ENCODE data around the gene UVSSA.

UVSSA gene

DNA sequence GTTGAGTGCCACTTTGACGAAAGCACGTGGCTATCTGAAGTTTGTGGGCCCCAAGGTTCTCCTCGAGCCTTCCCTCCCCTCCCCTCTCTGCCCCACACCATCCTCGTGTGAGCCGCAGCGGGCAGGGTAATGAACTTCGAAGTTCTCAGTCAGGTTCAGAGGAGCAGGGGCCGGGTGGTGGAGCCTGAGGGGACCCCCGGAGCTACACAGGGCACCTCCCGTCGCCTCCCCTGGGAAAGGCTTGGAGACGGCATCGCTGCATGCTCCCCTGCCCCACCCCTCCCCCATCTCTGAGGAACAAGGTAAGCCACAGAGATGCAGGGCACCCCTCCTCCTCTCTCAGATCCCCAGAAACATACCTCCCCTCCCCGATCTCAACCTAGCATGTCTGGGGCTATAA lies 62.1 kb downstream of the UVSSA start:
- TF ChIP-seq, protein P1, sequence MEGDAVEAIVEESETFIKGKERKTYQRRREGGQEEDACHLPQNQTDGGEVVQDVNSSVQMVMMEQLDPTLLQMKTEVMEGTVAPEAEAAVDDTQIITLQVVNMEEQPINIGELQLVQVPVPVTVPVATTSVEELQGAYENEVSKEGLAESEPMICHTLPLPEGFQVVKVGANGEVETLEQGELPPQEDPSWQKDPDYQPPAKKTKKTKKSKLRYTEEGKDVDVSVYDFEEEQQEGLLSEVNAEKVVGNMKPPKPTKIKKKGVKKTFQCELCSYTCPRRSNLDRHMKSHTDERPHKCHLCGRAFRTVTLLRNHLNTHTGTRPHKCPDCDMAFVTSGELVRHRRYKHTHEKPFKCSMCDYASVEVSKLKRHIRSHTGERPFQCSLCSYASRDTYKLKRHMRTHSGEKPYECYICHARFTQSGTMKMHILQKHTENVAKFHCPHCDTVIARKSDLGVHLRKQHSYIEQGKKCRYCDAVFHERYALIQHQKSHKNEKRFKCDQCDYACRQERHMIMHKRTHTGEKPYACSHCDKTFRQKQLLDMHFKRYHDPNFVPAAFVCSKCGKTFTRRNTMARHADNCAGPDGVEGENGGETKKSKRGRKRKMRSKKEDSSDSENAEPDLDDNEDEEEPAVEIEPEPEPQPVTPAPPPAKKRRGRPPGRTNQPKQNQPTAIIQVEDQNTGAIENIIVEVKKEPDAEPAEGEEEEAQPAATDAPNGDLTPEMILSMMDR (IDR thresholded peaks at IDR 0.05; ENCODE audit: control extremely low read depth, extremely low read depth, low read depth, missing control alignments), result no peak
- POLR2A ChIA-PET, result no interaction called here
- no peak for DNase-seq (ENCODE audit: extremely low spot score)
- CTCF ChIA-PET, result no interaction called here

DNA sequence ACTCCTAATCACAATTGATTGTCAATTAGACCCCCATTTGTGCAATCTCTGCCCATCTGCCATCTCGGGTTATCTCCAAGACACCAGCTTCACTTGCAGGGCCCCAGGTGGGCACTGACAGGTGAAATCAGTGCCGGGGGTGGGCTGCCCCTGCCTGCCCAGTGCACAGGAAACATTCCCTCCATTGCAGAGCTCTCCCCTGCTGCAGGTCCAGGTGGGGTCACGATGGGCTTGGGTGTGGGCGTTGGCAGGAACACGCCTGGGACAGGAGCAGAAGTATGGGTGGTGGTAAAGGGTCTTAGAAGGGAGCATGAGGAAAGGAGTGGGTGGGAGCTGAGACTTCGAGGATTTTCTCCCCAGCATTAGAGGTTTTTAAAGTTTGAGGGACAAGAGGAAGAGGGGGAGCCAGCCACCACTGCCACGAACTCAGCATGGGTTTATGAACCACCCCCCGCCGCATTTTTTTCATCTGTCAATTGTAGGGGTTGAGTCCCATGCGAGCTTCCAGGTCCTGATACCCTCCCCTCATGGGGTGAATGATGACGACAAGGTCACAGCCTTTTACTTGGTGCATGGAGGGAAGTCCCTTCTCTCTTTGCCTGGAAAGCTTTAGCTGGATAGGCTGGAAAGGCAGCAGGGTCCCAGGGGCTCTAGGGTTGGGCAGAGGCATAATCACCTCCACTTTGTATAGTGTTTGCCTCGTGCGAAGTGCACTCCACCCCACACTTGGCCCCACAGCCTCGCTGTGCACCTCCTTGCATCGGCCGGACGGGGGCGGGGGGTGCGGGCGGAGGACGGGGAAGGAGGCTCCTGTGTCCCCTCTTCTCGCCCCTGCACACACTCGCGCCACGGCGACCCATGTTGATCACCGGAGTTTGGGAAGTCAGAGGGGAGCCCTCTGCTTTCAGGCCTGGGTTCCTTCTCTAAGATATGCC lies 62.8 kb downstream of the UVSSA start:
- ChIA-PET CTCF (interaction anchor here (0.8 kb wide), 1 partner anchor 284 kb away, joined by 3 read pairs; no protein-coding TSS in a partner anchor), POLR2A (no interaction called here)
- DNase-seq (ENCODE audit: extremely low spot score), result no peak
- TF ChIP-seq, protein P1 (IDR thresholded peaks at IDR 0.05; ENCODE audit: control extremely low read depth, extremely low read depth, low read depth, missing control alignments), result no peak

DNA sequence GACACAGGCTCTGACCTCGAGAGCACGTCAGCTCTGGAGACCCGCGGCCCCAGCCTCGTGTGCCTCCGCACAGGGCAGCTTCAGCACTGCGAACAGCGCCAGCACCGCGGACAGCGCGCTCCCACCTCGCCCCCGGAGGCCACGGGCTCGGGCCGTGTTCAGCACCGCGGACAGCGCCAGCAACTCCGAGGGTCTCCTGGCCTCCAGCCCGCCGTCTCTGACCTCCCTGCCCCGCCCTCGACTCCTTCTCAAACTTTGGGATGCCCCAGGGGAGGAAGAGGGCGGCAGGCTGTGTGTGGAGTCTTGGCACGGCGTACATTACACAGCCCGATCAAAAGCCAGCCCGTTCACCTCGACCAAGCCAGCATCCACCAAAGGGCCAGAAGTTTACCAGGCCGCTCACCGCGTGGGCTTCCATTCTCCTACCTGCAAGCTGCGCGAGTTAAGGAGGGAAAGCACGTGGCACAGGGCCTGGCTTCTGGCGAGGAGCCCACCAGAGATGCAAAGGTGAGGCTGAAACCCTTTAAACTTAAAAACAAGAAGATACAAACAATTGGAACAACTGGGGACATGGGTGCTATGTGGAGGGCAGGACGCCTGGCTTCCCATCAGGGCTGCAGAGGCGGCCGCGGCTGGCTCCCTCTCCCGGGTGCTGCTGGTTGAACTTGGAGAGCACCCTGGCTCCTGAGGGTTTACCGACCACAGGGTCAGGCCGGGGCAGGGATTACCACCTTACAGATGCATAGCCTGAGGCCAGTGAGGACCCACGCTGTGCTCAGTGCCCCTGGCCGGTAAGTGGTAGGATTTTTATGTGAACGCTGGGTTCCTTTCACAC lies 63.7 kb downstream of the UVSSA start:
- no peak for DNase-seq (ENCODE audit: extremely low spot score)
- TF ChIP-seq, protein P1 (IDR thresholded peaks at IDR 0.05; ENCODE audit: control extremely low read depth, extremely low read depth, low read depth, missing control alignments), result no peak
- POLR2A ChIA-PET, result no interaction called here
- CTCF ChIA-PET, result no interaction called here

DNA sequence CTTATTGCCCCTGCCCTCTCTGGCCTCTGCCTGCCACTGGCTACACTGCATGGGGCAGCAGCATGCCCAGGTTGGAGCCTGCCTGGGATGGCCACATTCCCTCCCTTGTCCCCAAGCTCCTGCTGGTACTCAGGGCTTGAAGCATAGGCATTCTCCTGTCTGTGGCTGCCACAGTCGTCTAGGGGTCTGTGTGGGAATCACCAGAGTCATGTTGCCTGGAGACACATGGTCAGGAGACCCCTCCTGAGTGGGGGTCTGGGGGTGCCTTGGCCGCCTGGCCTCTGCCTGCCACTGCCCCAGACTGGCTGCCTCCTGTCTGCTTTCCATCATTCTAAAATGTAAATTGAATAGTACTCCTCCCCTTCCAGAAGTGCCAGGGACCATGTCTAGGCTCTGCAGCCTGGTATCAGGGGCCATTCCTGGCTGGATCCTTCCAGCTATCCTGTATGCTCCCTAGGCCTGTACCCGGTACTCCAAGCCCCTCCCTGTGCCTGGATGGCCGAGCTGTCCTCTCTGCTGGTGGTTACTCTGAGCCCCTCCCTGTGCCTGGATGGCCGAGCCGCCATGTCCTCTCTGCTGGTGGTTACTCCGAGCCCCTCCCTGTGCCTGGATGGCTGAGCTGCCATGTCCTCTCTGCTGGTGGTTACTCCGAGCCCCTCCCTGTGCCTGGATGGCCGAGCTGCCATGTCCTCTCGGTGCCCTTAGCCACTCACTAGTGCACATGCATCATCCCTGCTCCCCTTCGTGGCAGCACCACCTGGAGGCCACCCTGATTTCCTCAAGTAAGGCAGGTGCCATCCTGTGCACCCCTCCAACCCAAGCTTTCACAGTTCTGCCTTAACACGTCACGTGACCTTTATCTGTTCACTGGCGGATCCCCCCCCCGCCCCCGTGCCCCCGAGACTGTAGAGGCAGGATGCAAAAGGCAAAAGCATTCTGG lies 64.7 kb downstream of the UVSSA start:
- TF ChIP-seq, protein P1 (IDR thresholded peaks at IDR 0.05; ENCODE audit: control extremely low read depth, extremely low read depth, low read depth, missing control alignments), result no peak
- ChIA-PET CTCF (interaction anchor here (1.0 kb wide), 1 partner anchor 13 kb away, joined by 3 read pairs; no protein-coding TSS in a partner anchor), POLR2A (no interaction called here)
- no peak for DNase-seq (ENCODE audit: extremely low spot score)

DNA sequence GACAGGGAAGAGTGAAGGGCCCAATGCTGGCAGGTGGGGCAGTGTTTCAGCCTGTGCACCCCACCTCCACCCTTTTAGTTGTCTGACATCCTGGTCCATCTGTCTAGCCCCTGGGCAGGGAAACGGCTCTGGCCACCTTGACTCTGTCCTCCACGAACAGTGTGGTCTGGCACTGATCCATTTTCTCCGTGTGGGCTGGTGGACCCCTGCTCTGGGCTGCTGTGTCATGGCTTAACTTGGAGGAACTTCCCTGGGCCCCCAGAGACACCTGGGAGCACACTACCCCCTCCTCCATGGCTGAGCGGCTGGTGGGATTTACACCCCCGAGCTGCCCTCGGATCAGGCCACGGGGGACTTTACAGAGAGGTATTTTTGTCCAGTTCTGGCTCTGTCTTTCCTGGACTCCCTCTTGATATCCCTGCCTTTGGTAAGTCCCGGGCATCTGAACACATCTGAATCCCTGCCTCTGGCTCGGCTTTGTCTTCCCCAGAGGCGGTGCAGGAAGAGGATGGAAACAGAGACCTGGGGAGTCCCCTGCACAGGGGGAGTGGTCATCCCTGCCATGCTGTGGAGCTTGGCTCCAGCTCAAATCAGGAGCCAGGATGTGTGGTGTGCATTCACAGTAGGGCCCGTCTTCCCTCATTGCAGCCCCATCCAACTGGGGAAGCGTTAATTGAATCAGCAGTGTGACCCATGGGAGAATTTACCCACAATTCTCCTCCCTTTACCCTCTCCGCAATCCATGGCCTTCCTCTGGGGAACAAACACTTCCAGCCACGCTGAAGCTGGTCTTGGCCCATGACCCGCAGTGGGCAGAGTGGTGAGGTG lies 65.6 kb downstream of the UVSSA start:
- no peak for DNase-seq (ENCODE audit: extremely low spot score)
- TF ChIP-seq, protein P1 (IDR thresholded peaks at IDR 0.05; ENCODE audit: control extremely low read depth, extremely low read depth, low read depth, missing control alignments), result no peak
- ChIA-PET CTCF (interaction anchor here (1.0 kb wide), 1 partner anchor 12 kb away, joined by 3 read pairs; no protein-coding TSS in a partner anchor), POLR2A (no interaction called here)

Measured in GM10248 (cell line).